Neural progenitor cell (in vitro differentiated cells): Measurements from ENCODE around the gene TP73. TPM values are rescaled to one million over a fixed set of nuclear protein-coding genes. Genes with fewer than 3 reads are reported as not detected.

ENCODE experiments used
- DNase-seq: peaks from one replicate; pipeline ENCODE4 v3.0.0-alpha.2; 2016; ENCODE audit warnings: low spot score
- H2AFZ ChIP-seq: fragments of 200-600 bp; sonication (generic); replicated peaks from 2 replicates; pipeline ENCODE4 v1.6.1; 2016; ENCODE audit warnings: antibody characterized with exemption
- H3F3A ChIP-seq: fragments of 200-600 bp; sonication (generic); 2 replicates; pipeline ENCODE4 v1.6.1; 2016; ENCODE audit warnings: antibody characterized with exemption, low read depth
- H3K27ac ChIP-seq: fragments of 200-600 bp; sonication (generic); 2 replicates; pipeline ENCODE4 v1.5.1; 2016; ENCODE audit warnings: mild to moderate bottlenecking
- H3K27me3 ChIP-seq: fragments of 200-600 bp; sonication (generic); 2 replicates; pipeline ENCODE4 v1.6.1; 2016; ENCODE audit warnings: mild to moderate bottlenecking, moderate library complexity
- H3K36me3 ChIP-seq: fragments of 200-600 bp; sonication (generic); 2 replicates; pipeline ENCODE4 v1.5.1; 2016
- H3K4me1 ChIP-seq: fragments of 200-600 bp; sonication (generic); 2 replicates; pipeline ENCODE4 v1.6.1; 2016; ENCODE audit warnings: mixed run types
- H3K4me2 ChIP-seq: fragments of 200-600 bp; sonication (generic); 2 replicates; pipeline ENCODE4 v1.6.1; 2016
- H3K4me3 ChIP-seq: fragments of 200-600 bp; sonication (generic); 2 replicates; pipeline ENCODE4 v1.5.1; 2016
- H3K79me2 ChIP-seq: fragments of 200-600 bp; sonication (generic); 2 replicates; pipeline ENCODE4 v1.6.1; 2016; ENCODE audit warnings: low read depth
- H3K9ac ChIP-seq: fragments of 200-600 bp; sonication (generic); 2 replicates; pipeline ENCODE4 v1.6.1; 2016
- H3K9me3 ChIP-seq: fragments of 200-600 bp; sonication (generic); 2 replicates; pipeline ENCODE4 v1.5.1; 2016; ENCODE audit warnings: low read depth
- H4K20me1 ChIP-seq: fragments of 200-600 bp; sonication (generic); 2 replicates; pipeline ENCODE4 v1.6.1; 2016; ENCODE audit warnings: low read depth
- H3K27ac Mint-ChIP-seq: 3 replicates; pipeline ENCODE4 v1.8.0; 2021; ENCODE audit warnings: mixed read lengths
- H3K27me3 Mint-ChIP-seq: 2 replicates; pipeline ENCODE4 v1.8.0; 2022; ENCODE audit warnings: low read depth, mild to moderate bottlenecking, inconsistent platforms, moderate library complexity, mixed read lengths; ENCODE audit not compliant: insufficient read depth
- H3K36me3 Mint-ChIP-seq: 3 replicates; pipeline ENCODE4 v1.8.0; 2021; ENCODE audit warnings: mixed read lengths
- H3K4me1 Mint-ChIP-seq: 3 replicates; pipeline ENCODE4 v1.8.0; 2021; ENCODE audit warnings: mixed read lengths
- H3K4me3 Mint-ChIP-seq: 3 replicates; pipeline ENCODE4 v1.8.0; 2021; ENCODE audit warnings: mild to moderate bottlenecking, moderate library complexity, mixed read lengths
- H3K9me3 Mint-ChIP-seq: 3 replicates; pipeline ENCODE4 v1.8.0; 2020; ENCODE audit warnings: mixed read lengths
- CTCF ChIP-seq: fragments of 200-600 bp; sonication (generic); IDR thresholded peaks from 2 replicates; pipeline ENCODE4 v1.5.1; 2017; ENCODE audit warnings: antibody characterized with exemption, mild to moderate bottlenecking
- EZH2 ChIP-seq: fragments of 200-600 bp; sonication (generic); IDR thresholded peaks from 2 replicates; pipeline ENCODE4 v1.6.1; 2017; ENCODE audit warnings: antibody characterized with exemption, mild to moderate bottlenecking, moderate library complexity
- EZH2phosphoT487 ChIP-seq: fragments of 200-600 bp; sonication (generic); IDR thresholded peaks from 2 replicates; pipeline ENCODE4 v1.6.1; 2017; ENCODE audit warnings: antibody characterized with exemption
- total RNA-seq: library from RNA; depleted of rRNA; stranded (reverse); fragments of >200 nt; gene quantifications from 2 replicates; pipeline ENCODE4 v1.2.3, GENCODE V29; 2015; ENCODE audit warnings: low replicate concordance

The TP73 gene
- total RNA-seq = 0.31 TPM in 1 of 2 replicates, not detected in the other

GRCh38 chr1:3651930-3652547, at the start of gene TP73:
TSS of gene TP73 (plus strand) at chr1:3652516. CDS start at chr1:3682366, 29,850 bp downstream.
- H2AFZ ChIP-seq = no peak within 1 kb of the TSS
- Mint-ChIP-seq H3K27ac (no peak within 1 kb of the TSS), H3K36me3 (no peaks in the 10 kb centered on the region), H3K9me3 (peaks cover 2% of the 10 kb centered on the region), H3K4me1 (peaks cover 20% of the 10 kb centered on the region), H3K27me3 (peaks cover 49% of the 10 kb centered on the region), H3K4me3 (peak within 1 kb of the TSS; percentile 70)
- no peaks in the 10 kb centered on the region for H3K36me3 ChIP-seq
- peak within 1 kb of the TSS; percentile 83 for H3K4me2 ChIP-seq
- peaks cover 11% of the 10 kb centered on the region for H3K79me2 ChIP-seq
- H3K27ac ChIP-seq = no peak within 1 kb of the TSS
- peaks cover 39% of the 10 kb centered on the region for H4K20me1 ChIP-seq
- TF ChIP-seq EZH2 (peak; percentile 38), CTCF (no peak), EZH2phosphoT487 (no peak)
- no peak within 1 kb of the TSS for H3K9ac ChIP-seq
- H3K9me3 ChIP-seq = no peaks in the 10 kb centered on the region
- DNase-seq = peak; percentile 72
- H3K4me1 ChIP-seq = peaks cover 11% of the 10 kb centered on the region
- peaks cover 20% of the 10 kb centered on the region for H3F3A ChIP-seq
- peak within 1 kb of the TSS; percentile 42 for H3K4me3 ChIP-seq
- peaks cover 73% of the 10 kb centered on the region for H3K27me3 ChIP-seq

DNA sequence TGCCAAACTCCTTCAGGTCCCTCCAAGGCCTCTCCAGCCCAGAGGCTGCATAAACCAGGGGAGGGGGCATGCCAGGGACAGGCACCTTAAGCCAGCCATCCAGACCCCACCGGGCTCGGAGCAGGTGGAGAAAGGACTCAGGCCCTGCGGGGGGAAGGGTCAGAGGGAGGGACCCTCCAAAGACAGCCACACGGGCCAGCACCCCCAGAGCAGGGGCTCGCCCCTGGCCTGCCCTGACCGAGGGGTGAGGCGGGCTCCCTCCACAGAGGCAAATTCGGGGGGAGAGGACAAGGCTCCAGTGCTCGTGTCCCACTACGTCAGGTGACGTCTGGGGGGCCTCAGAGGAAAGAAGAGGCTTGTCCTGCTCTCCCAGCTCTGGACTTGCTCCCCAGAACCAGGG, 49.2 kb upstream of the TP73 start:
- no peaks in the 10 kb centered on the region for H3K36me3 ChIP-seq
- H4K20me1 ChIP-seq = peaks cover 18% of the 10 kb centered on the region
- no peak for TF ChIP-seq EZH2
- no peak for TF ChIP-seq CTCF
- TF ChIP-seq EZH2phosphoT487 = no peak
- H3K9ac ChIP-seq = no peak overlapping the region
- Mint-ChIP-seq H3K36me3 (peaks cover 2% of the 10 kb centered on the region), H3K27me3 (peaks cover 2% of the 10 kb centered on the region), H3K9me3 (no peaks in the 10 kb centered on the region), H3K4me3 (no peak overlapping the region), H3K4me1 (peaks cover 19% of the 10 kb centered on the region), H3K27ac (no peak overlapping the region)
- H3K4me3 ChIP-seq = no peak overlapping the region
- H3K4me2 ChIP-seq = no peak overlapping the region
- H3K27me3 ChIP-seq = no peaks in the 10 kb centered on the region
- peaks cover 1% of the 10 kb centered on the region for H3K79me2 ChIP-seq
- no peaks in the 10 kb centered on the region for H3K9me3 ChIP-seq
- H3F3A ChIP-seq = no peaks in the 10 kb centered on the region
- H3K27ac ChIP-seq = no peak overlapping the region
- H3K4me1 ChIP-seq = peaks cover 21% of the 10 kb centered on the region
- no peak overlapping the region for H2AFZ ChIP-seq
- no peak for DNase-seq

GRCh38 chr1:3603571-3604467, 48.5 kb upstream of the TP73 start:
- H3K4me1 Mint-ChIP-seq = peaks cover 20% of the 10 kb centered on the region
- Histone ChIP-seq H3K27me3 (no peaks in the 10 kb centered on the region), H3K9ac (no peak overlapping the region), H2AFZ (no peak overlapping the region), H3K4me2 (no peak overlapping the region), H3K4me3 (no peak overlapping the region), H3F3A (no peaks in the 10 kb centered on the region), H3K9me3 (no peaks in the 10 kb centered on the region), H3K27ac (no peak overlapping the region), H4K20me1 (peaks cover 24% of the 10 kb centered on the region), H3K36me3 (no peaks in the 10 kb centered on the region), H3K79me2 (peaks cover 8% of the 10 kb centered on the region), H3K4me1 (peaks cover 21% of the 10 kb centered on the region)
- no peak overlapping the region for H3K27ac Mint-ChIP-seq
- DNase-seq = no peak
- no peak overlapping the region for H3K4me3 Mint-ChIP-seq
- H3K36me3 Mint-ChIP-seq = peaks cover 2% of the 10 kb centered on the region
- H3K27me3 Mint-ChIP-seq = peaks cover 2% of the 10 kb centered on the region
- no peaks in the 10 kb centered on the region for H3K9me3 Mint-ChIP-seq
- TF ChIP-seq EZH2phosphoT487 (no peak), CTCF (no peak), EZH2 (no peak)
